ENCODE measurements around the gene BRD4.

Gene BRD4

DNA sequence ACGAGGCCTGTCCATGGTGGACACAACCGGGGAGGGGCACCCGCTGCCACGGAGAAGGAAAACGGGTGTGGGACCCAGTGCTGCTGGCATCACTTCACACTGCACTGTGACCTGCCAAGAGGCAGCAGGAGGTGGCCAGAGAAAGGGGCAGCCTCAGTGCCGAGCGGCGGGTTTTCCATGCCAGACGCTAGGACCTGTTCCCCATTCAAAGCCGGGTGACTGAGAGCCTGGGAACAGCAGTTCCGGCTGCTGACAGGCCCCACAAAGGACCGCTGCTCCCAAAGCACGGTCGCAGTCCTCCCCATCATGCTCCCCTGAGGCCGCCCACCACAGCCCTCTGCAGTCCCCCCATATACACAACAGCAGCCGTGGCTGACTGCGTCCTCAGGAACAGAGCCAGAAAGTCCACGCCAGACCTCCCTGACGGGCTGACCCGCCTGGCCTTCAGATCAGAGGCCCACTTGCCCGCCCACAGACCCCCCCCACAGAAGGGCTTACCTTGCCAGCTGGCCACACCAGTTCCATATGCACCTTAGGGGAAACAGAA is 41.8 kb upstream of the BRD4 start (continued):
- no peak for TF ChIP-seq ZNF391 (tag by site-specific recombination; IDR thresholded peaks at IDR 0.05; ENCODE audit: borderline replicate concordance, low read depth)
- no peak for TF ChIP-seq ZNF350 (tag by site-specific recombination; IDR thresholded peaks at IDR 0.05)

DNA sequence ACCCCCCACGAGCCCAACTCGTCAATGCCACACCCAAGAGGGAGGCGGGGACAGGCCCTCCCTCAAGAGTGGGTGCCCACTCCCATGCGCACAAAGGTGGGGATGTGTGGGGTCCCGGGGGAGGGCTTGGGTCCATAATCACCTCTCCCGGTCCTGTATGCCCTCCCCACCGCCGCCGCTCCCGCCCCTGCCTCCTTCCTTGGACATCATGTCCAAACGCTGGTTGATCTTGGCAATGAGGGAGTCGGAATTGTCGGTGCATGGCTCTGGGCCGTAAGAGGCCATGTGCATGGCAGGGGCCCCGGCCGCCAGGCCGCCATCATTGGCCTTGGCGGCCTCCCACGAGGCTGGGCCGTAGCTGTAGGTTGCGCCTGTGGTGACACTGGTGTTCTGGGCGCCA is 41.3 kb upstream of the BRD4 start:
- Histone ChIP-seq H3K27ac (ENCODE audit: extremely low read depth, low read depth, low read length) (no peak overlapping the region), H3K4me3 (ENCODE audit: low read depth, low read length) (no peak overlapping the region), H3K36me3 (ENCODE audit: control insufficient read depth in 2 of 2, insufficient read depth in 1 of 2, low read length in 2 of 2) (peaks cover 12 to 64% of the 10 kb centered on the region in 2 experiments), H3K9me3 (ENCODE audit: control insufficient read depth, insufficient read depth, low read depth, low read length) (no peaks in the 10 kb centered on the region), H3K4me1 (ENCODE audit: control insufficient read depth, insufficient read depth, low read length) (0 out of 2 replicates have a peak, but pooled peaks cover 3% of the 10 kb centered on the region)
- ChIA-PET POLR2A (no interaction called here), CTCF (interaction anchor here (0.6 kb wide), 1 partner anchor 1077 kb away, joined by 6 read pairs; no protein-coding TSS in a partner anchor)
- TF ChIP-seq ZNF76 (tag by site-specific recombination; IDR thresholded peaks at IDR 0.05; ENCODE audit: borderline replicate concordance, low read depth) (no peak), ZNF585B (tag by site-specific recombination; IDR thresholded peaks at IDR 0.05) (no peak), ZNF112 (tag by site-specific recombination; IDR thresholded peaks at IDR 0.05) (no peak), ZNF404 (tag by site-specific recombination; IDR thresholded peaks at IDR 0.05) (no peak), EGR2 (tag by site-specific recombination; IDR thresholded peaks at IDR 0.05; ENCODE audit: low read depth) (peak; percentile 31; the same call in 1 of the 2 replicates)

DNA sequence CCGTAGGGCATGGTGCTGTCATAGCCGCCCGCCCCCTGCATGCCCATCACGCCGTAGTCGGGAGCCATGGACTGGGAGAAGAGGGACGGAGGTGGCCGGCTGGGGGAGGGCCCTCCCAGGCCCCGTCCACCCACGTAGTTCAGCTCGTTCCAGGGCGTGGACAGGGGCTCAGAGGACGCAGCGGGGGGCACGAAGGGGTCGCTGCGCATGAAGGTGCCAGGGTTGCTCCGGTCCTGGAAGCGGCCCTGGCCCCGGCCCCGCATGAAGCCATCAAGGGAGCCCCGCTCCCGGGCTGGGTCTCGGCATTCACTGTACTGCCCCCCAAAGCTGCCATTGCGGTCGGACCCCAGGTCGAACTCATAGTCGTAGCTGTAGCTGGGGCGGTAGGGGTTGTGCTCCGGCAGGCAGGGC is 40.6 kb upstream of the BRD4 start:
- H3K4me1 ChIP-seq (ENCODE audit: control insufficient read depth, insufficient read depth, low read length), result 0 out of 2 replicates have a peak, but pooled peaks cover 3% of the 10 kb centered on the region
- no peak overlapping the region for H3K27ac ChIP-seq (ENCODE audit: extremely low read depth, low read depth, low read length)
- TF ChIP-seq KLF16 (tag by site-specific recombination; IDR thresholded peaks at IDR 0.05), result no peak
- TF ChIP-seq, protein P1, sequence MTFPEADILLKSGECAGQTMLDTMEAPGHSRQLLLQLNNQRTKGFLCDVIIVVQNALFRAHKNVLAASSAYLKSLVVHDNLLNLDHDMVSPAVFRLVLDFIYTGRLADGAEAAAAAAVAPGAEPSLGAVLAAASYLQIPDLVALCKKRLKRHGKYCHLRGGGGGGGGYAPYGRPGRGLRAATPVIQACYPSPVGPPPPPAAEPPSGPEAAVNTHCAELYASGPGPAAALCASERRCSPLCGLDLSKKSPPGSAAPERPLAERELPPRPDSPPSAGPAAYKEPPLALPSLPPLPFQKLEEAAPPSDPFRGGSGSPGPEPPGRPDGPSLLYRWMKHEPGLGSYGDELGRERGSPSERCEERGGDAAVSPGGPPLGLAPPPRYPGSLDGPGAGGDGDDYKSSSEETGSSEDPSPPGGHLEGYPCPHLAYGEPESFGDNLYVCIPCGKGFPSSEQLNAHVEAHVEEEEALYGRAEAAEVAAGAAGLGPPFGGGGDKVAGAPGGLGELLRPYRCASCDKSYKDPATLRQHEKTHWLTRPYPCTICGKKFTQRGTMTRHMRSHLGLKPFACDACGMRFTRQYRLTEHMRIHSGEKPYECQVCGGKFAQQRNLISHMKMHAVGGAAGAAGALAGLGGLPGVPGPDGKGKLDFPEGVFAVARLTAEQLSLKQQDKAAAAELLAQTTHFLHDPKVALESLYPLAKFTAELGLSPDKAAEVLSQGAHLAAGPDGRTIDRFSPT (tag by site-specific recombination; IDR thresholded peaks at IDR 0.05), result no peak
- TF ChIP-seq, protein P2, sequence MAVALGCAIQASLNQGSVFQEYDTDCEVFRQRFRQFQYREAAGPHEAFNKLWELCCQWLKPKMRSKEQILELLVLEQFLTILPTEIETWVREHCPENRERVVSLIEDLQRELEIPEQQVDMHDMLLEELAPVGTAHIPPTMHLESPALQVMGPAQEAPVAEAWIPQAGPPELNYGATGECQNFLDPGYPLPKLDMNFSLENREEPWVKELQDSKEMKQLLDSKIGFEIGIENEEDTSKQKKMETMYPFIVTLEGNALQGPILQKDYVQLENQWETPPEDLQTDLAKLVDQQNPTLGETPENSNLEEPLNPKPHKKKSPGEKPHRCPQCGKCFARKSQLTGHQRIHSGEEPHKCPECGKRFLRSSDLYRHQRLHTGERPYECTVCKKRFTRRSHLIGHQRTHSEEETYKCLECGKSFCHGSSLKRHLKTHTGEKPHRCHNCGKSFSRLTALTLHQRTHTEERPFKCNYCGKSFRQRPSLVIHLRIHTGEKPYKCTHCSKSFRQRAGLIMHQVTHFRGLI (tag by site-specific recombination; IDR thresholded peaks at IDR 0.05), result no peak
- TF ChIP-seq ZNF169 (tag by site-specific recombination; IDR thresholded peaks at IDR 0.05), result no peak
- no peak for TF ChIP-seq BCL11A (tag by site-specific recombination; IDR thresholded peaks at IDR 0.05; ENCODE audit: low read depth)
- TF ChIP-seq ZNF341 (tag by site-specific recombination; IDR thresholded peaks at IDR 0.05; ENCODE audit: low read depth), result no peak
- no peak for TF ChIP-seq ZNF701 (tag by site-specific recombination; IDR thresholded peaks at IDR 0.05)
- TF ChIP-seq ZNF677 (tag by site-specific recombination; IDR thresholded peaks at IDR 0.05), result no peak
- TF ChIP-seq GLI4 (tag by site-specific recombination; IDR thresholded peaks at IDR 0.05), result no peak
- no peak for TF ChIP-seq SETDB1 (IDR thresholded peaks at IDR 0.05; ENCODE audit: insufficient read length, low read length)
- no peak for TF ChIP-seq ZNF585B (tag by site-specific recombination; IDR thresholded peaks at IDR 0.05)
- TF ChIP-seq GFI1B (tag by site-specific recombination; IDR thresholded peaks at IDR 0.05), result no peak
- peaks cover 12 to 71% of the 10 kb centered on the region in 2 experiments for H3K36me3 ChIP-seq (ENCODE audit: control insufficient read depth in 2 of 2, insufficient read depth in 1 of 2, low read length in 2 of 2)
- no peaks in the 10 kb centered on the region for H3K9me3 ChIP-seq (ENCODE audit: control insufficient read depth, insufficient read depth, low read depth, low read length)
- CTCF ChIA-PET, result no interaction called here
- H3K4me3 ChIP-seq (ENCODE audit: low read depth, low read length), result no peak overlapping the region
- POLR2A ChIA-PET, result interaction anchor here (0.6 kb wide), 1 partner anchor 15 kb away, joined by 3 read pairs; no protein-coding TSS in a partner anchor

All from HEK293 (cell line).